Measurements from ENCODE around the gene FYN.

The FYN gene

GRCh38 chr6:111750753-111751673, 122.2 kb downstream of the FYN start:
- H3K4me1 Mint-ChIP-seq (ENCODE audit: low read depth) = peaks cover 96% of the 10 kb centered on the region
- peak overlapping the region; percentile 96 for H3K27ac Mint-ChIP-seq
- H3K4me3 Mint-ChIP-seq = peak overlapping the region; percentile 74
- no peaks in the 10 kb centered on the region for H3K27me3 Mint-ChIP-seq
- H3K36me3 Mint-ChIP-seq = peaks cover 53% of the 10 kb centered on the region
- peaks cover 9% of the 10 kb centered on the region for H3K9me3 Mint-ChIP-seq (ENCODE audit: low read depth)

- H3K36me3 Mint-ChIP-seq = peaks cover 54% of the 10 kb centered on the region
These were observed 123.1 kb downstream of the FYN start for GRCh38 chr6:111750153-111750552.

DNA sequence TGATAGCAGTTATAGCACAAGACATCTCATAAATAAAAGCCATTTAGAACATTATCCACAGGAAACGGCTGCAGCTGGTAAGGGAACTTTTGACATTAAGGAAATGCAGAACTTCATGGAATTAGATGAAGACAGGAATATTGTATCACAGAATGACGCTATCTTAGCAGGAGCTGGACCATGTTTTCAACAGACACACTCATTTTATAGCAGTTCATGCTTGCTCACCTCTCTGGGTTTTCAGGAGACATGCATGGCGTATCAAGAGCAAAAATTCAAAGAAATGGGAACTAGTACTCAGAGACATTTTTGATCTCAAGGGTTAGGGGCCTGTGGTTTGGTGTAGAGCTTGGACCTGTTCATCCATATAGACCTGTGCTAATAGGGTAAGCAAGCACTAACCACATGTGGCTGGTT, 125.0 kb downstream of the FYN start:
- Mint-ChIP-seq H3K9me3 (ENCODE audit: low read depth) (peaks cover 9% of the 10 kb centered on the region), H3K27me3 (no peaks in the 10 kb centered on the region), H3K4me1 (ENCODE audit: low read depth) (peaks cover 92% of the 10 kb centered on the region), H3K4me3 (peak overlapping the region; percentile 54), H3K27ac (peak overlapping the region; percentile 76), H3K36me3 (peaks cover 44% of the 10 kb centered on the region)

More at GRCh38 chr6:111750153-111750552, 123.1 kb downstream of the FYN start:
- Mint-ChIP-seq H3K9me3 (ENCODE audit: low read depth) (peaks cover 9% of the 10 kb centered on the region), H3K27me3 (no peaks in the 10 kb centered on the region), H3K27ac (peak overlapping the region; percentile 96), H3K4me1 (ENCODE audit: low read depth) (peaks cover 96% of the 10 kb centered on the region), H3K4me3 (peak overlapping the region; percentile 74)

DNA sequence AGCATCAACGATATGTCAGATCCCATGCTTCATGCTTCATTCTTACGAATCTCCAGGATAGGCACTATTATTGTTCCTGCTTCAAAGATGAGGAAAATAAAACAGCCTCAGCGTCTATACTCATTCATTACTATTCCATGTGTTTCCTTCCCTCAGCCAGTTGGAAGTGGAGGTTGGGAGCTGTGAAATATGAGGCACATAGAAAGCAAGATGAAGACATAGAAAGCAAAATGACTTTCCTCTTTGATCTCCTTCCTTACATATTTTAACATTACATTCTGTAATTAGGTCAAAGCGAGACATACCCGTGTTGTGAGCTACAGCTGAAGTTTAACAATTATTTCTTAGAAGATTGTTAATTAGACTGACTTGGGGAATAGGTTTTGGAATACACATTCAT, 125.4 kb downstream of the FYN start:
- H3K36me3 Mint-ChIP-seq = peaks cover 41% of the 10 kb centered on the region
- H3K4me1 Mint-ChIP-seq (ENCODE audit: low read depth) = peaks cover 89% of the 10 kb centered on the region
- peaks cover 9% of the 10 kb centered on the region for H3K9me3 Mint-ChIP-seq (ENCODE audit: low read depth)
- H3K4me3 Mint-ChIP-seq = peak overlapping the region; percentile 54
- H3K27ac Mint-ChIP-seq = peak overlapping the region; percentile 76
- no peaks in the 10 kb centered on the region for H3K27me3 Mint-ChIP-seq

GRCh38 chr6:111747396-111747795, 125.9 kb downstream of the FYN start:
- Mint-ChIP-seq H3K27ac (peak overlapping the region; percentile 59), H3K9me3 (ENCODE audit: low read depth) (peaks cover 8% of the 10 kb centered on the region), H3K4me3 (peak overlapping the region; percentile 54), H3K36me3 (peaks cover 42% of the 10 kb centered on the region), H3K27me3 (no peaks in the 10 kb centered on the region), H3K4me1 (ENCODE audit: low read depth) (peaks cover 88% of the 10 kb centered on the region)

- peak overlapping the region; percentile 59 for H3K27ac Mint-ChIP-seq
- no peaks in the 10 kb centered on the region for H3K27me3 Mint-ChIP-seq
- H3K9me3 Mint-ChIP-seq (ENCODE audit: low read depth) = peaks cover 5% of the 10 kb centered on the region
- H3K4me3 Mint-ChIP-seq = no peak overlapping the region
- H3K36me3 Mint-ChIP-seq = peaks cover 38% of the 10 kb centered on the region
- H3K4me1 Mint-ChIP-seq (ENCODE audit: low read depth) = peaks cover 88% of the 10 kb centered on the region
These were observed 126.3 kb downstream of the FYN start for GRCh38 chr6:111746983-111747382.

DNA sequence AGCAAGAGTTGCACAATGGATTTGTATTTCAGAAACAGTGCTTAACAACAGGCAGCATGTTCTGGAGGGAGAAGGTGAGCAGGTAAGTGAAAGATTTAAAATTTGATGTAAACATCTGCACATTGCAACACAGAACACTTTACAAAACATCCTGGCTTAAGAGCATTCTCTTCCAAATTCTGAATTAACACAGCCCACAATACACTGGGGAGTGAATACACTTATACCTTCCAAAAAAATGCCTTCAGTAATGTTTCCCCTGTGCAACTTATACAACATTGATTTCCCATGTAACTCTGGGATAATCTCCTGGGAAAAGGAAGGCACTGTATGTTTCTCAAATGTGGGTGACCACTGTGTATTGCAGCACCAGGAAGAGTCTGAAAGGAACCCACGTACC, 127.6 kb downstream of the FYN start:
- Mint-ChIP-seq H3K4me3 (peak overlapping the region; percentile 51), H3K4me1 (ENCODE audit: low read depth) (peaks cover 87% of the 10 kb centered on the region), H3K27ac (peak overlapping the region; percentile 50), H3K27me3 (no peaks in the 10 kb centered on the region), H3K36me3 (peaks cover 40% of the 10 kb centered on the region), H3K9me3 (ENCODE audit: low read depth) (peaks cover 4% of the 10 kb centered on the region)

DNA sequence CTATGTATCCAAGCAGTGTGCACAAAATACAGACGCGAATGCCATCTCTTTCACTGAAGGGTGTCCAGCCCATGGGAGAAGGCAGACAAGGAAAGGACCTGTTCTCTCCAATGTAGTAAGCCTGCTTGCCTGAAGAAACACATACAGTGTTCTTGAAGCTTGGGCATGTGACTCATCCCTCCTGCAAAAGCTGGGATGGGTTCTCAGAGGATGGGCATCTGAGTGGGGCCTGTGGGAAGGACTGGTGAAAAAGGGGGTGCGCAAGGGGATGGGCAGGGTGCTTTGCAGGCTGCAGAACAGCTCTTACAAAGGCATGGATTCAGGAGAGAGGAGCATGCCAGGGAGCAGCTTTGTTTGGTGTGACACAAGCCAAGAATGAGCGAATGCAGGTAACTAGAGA, 128.1 kb downstream of the FYN start:
- peak overlapping the region; percentile 51 for H3K4me3 Mint-ChIP-seq
- peaks cover 40% of the 10 kb centered on the region for H3K36me3 Mint-ChIP-seq
- H3K27ac Mint-ChIP-seq = peak overlapping the region; percentile 50
- H3K27me3 Mint-ChIP-seq = no peaks in the 10 kb centered on the region
- H3K9me3 Mint-ChIP-seq (ENCODE audit: low read depth) = no peaks in the 10 kb centered on the region
- H3K4me1 Mint-ChIP-seq (ENCODE audit: low read depth) = peaks cover 87% of the 10 kb centered on the region

DNA sequence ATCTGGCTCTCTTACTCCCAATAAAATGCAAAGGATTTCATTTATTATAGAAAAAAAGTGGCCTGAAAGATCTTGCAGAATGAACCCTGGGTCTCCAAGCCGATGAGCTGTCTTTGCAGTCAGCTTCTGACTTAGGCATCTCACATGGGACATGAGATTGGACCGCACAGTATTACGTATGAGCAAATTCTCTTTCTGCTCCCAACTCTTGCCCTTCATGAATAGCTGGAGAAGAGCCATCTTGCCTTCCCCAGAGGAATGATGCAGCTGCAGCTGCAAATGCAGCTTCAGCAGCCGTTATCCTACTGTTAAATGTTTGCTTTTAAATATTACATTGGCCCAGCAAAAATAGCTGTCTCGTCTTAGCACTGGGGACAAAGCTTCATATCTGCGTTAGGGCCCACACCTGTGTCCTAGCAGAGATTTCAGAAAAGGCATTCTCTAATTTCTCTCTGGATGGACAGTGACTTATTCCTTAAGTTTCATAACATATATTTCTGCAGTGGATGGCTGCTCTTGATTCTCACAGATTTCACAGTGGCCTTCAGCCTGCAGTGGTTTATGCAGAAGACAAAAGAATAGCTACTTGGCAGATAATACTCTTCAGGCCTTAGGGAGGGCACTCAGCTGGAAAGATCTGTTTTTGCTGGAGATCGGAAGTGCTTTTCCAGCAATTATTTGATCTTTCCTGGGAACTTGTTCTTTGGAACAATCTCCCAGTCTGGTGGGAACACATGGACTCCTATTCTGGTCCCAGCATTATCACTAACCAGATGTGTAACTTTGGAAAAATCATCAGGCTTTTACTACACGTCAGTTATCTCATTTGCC, 129.2 kb downstream of the FYN start:
- peaks cover 89% of the 10 kb centered on the region for H3K4me1 Mint-ChIP-seq (ENCODE audit: low read depth)
- no peaks in the 10 kb centered on the region for H3K9me3 Mint-ChIP-seq (ENCODE audit: low read depth)
- no peak overlapping the region for H3K4me3 Mint-ChIP-seq
- H3K27ac Mint-ChIP-seq = peak overlapping the region; percentile 41
- H3K27me3 Mint-ChIP-seq = no peaks in the 10 kb centered on the region
- peaks cover 41% of the 10 kb centered on the region for H3K36me3 Mint-ChIP-seq

DNA sequence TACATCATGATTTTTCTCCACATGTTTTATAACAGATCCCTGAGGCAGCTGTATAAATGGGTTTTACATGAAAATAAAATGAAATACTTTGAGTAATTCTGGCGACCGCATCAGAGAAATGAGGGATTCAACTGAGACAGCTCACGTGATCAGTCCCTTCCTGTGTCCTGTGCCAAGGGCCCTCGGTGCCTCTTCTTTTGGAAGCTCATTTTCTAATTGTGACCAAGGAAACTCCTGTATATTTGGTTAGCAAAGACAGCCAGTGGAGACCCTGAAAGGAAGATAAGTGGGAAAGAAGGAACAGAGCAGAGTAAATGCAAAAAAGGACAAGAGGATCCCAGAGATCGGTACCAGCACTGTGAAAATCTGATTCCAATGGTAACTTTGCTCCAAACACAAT, 129.9 kb downstream of the FYN start:
- Mint-ChIP-seq H3K27ac (peak overlapping the region; percentile 41), H3K4me3 (no peak overlapping the region), H3K9me3 (ENCODE audit: low read depth) (no peaks in the 10 kb centered on the region), H3K36me3 (peaks cover 43% of the 10 kb centered on the region), H3K4me1 (ENCODE audit: low read depth) (peaks cover 89% of the 10 kb centered on the region), H3K27me3 (no peaks in the 10 kb centered on the region)

GRCh38 chr6:111741177-111741952, 131.9 kb downstream of the FYN start:
- peak overlapping the region; percentile 84 for H3K27ac Mint-ChIP-seq
- H3K36me3 Mint-ChIP-seq = peaks cover 44% of the 10 kb centered on the region

DNA sequence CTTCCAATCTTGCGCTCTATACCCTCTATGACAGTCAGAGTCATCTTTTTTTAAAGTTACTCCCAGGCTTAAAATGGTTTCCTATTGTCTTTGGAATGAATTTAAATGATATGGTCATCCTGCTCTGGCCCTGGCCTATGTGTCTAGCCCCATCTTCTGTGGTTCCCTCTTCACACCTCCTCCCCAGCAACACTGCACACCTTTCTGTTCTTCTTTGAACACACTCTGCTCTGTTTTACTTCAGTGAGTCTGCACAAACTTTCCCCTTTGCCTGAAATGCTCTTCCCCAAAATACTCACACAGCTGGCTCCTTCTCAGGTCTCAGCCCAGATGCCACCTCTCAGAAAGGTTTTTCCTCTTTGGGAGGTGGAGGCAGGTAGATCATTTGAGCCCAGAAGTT, 132.7 kb downstream of the FYN start:
- H3K4me3 Mint-ChIP-seq = peak overlapping the region; percentile 8
- no peaks in the 10 kb centered on the region for H3K27me3 Mint-ChIP-seq
- H3K4me1 Mint-ChIP-seq (ENCODE audit: low read depth) = peaks cover 90% of the 10 kb centered on the region
- H3K9me3 Mint-ChIP-seq (ENCODE audit: low read depth) = no peaks in the 10 kb centered on the region
- peak overlapping the region; percentile 84 for H3K27ac Mint-ChIP-seq
- H3K36me3 Mint-ChIP-seq = peaks cover 46% of the 10 kb centered on the region

More at GRCh38 chr6:111741177-111741952, 131.9 kb downstream of the FYN start:
- no peak overlapping the region for H3K4me3 Mint-ChIP-seq
- no peaks in the 10 kb centered on the region for H3K9me3 Mint-ChIP-seq (ENCODE audit: low read depth)
- no peaks in the 10 kb centered on the region for H3K27me3 Mint-ChIP-seq
- H3K4me1 Mint-ChIP-seq (ENCODE audit: low read depth) = peaks cover 90% of the 10 kb centered on the region

DNA sequence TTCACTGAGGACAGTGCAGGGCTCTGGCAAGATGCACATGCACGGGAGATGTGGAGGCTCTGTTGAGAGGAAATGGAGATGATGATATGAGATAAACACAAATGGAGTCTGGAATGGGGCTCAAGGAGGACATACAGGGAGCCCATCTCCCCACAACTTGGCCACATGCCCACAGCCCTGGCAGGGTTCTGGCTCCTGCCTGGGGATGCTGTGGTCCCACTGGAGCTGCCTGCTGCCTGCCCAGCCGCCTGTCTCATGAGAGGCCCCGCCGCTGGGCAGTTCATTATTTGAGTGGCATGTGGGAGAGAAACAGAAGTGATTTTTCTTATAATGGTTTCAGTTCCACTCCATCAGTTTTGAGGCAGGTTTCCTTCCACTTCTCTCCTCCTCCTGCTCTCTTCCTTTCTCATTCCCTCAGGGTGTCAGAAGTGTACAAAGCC, 134.0 kb downstream of the FYN start:
- Mint-ChIP-seq H3K4me3 (peak overlapping the region; percentile 63), H3K9me3 (ENCODE audit: low read depth) (no peaks in the 10 kb centered on the region), H3K36me3 (peaks cover 50% of the 10 kb centered on the region), H3K4me1 (ENCODE audit: low read depth) (peaks cover 94% of the 10 kb centered on the region), H3K27ac (peak overlapping the region; percentile 84), H3K27me3 (no peaks in the 10 kb centered on the region)

GRCh38 chr6:111738631-111739030, 134.6 kb downstream of the FYN start:
- Mint-ChIP-seq H3K4me3 (peak overlapping the region; percentile 63), H3K27ac (peak overlapping the region; percentile 84), H3K27me3 (no peaks in the 10 kb centered on the region), H3K36me3 (peaks cover 53% of the 10 kb centered on the region), H3K9me3 (ENCODE audit: low read depth) (no peaks in the 10 kb centered on the region), H3K4me1 (ENCODE audit: low read depth) (peaks cover 89% of the 10 kb centered on the region)
